Heart left ventricle (tissue), 13 donors: ENCODE measurements around the gene ZCCHC2.

Experiments
- CTCF ChIP-seq, 12 donors: fragments of 200-600 bp; sonication (generic) in 4 of 12; IDR thresholded peaks; one replicate each; pipeline versions ENCODE4 v1.5.0 to v1.8.0; 2018 to 2022; ENCODE audit warnings: antibody characterized with exemption in 12 of 12, mild to moderate bottlenecking in 5 of 12
- POLR2A ChIP-seq, 2 donors: fragments of 450-650 bp; IDR thresholded peaks; one replicate each; pipeline ENCODE4 v1.6.1; 2017; ENCODE audit warnings: antibody characterized with exemption in 2 of 2, mild to moderate bottlenecking in 2 of 2, moderate library complexity in 2 of 2
- donor health status: ischemic (EF 13 %, LVEDD 7.1; RV severe dilation, severe dysfunction).
- donor health status: DM: no; HTN: yes; CAD: no.
- donor health status: DM: no; HTN: no; CAD: no.
- donor health status: ischemic (EF 25% LVEDD 6.9; RV normal size, moderate dysfunction).
- donor health status: ischemic (EF 25% LVEDD 5.7; RV mildly dilated, moderate dysfunction).
- donor health status: ischemic (EF 35%, LVEDD 5.7; RV mildly dilated, moderate dysfunction).
- donor health status: nonischemic (EF 11% LVEDD 7.7; RV severe dilation, severe dysfunction).
- donor health status: DM: yes; HTN: yes; CAD: no.
- donor health status: PGD.
- donor health status: ischemic (EF 29% LVEDD 5.4; RV normal size, mild dysfunction).
- donor health status: nonischemic (EF 23%, LVEDD 6.1; RV moderate dilation, normal function).

GRCh38 chr18:62521593-62521992 is 1.2 kb upstream of the ZCCHC2 start:
- TF ChIP-seq POLR2A (IDR thresholded peaks at IDR 0.05) = no peak
- no peak for TF ChIP-seq CTCF (IDR thresholded peaks at IDR 0.05)
